GM08714 (cell line): ENCODE data around the gene F10.
A peak's percentile ranks its signal among the peaks of the same experiment; 100 is the strongest.

Experiments used
- H3K4me3 ChIP-seq: fragments of 200-500 bp; sonication (Bioruptor generic); 2 replicates; pipeline ENCODE4 v1.5.1; 2014; ENCODE audit warnings: mild to moderate bottlenecking, low read length, inconsistent platforms
- ZNF274 ChIP-seq: IDR thresholded peaks from 2 replicates; pipeline ENCODE4 v1.6.1; 2012; ENCODE audit warnings: mild to moderate bottlenecking, low read depth, low read length

Gene F10

DNA sequence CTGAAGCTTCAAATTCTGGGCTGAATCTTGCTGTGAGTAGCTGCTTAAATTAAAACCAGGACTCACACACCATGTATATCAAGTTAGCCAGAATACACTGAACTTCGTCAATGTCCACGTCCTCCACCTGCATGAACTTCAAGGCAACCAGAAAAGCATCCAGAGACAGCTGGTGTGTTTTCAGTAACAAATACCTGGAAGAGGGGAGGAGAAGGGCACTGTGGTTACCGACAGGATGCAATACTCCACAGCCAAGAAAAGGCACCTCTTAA is 56.2 kb downstream of the F10 start:
- TF ChIP-seq ZNF274, result no peak
- H3K4me3 ChIP-seq, result no peak overlapping the region

DNA sequence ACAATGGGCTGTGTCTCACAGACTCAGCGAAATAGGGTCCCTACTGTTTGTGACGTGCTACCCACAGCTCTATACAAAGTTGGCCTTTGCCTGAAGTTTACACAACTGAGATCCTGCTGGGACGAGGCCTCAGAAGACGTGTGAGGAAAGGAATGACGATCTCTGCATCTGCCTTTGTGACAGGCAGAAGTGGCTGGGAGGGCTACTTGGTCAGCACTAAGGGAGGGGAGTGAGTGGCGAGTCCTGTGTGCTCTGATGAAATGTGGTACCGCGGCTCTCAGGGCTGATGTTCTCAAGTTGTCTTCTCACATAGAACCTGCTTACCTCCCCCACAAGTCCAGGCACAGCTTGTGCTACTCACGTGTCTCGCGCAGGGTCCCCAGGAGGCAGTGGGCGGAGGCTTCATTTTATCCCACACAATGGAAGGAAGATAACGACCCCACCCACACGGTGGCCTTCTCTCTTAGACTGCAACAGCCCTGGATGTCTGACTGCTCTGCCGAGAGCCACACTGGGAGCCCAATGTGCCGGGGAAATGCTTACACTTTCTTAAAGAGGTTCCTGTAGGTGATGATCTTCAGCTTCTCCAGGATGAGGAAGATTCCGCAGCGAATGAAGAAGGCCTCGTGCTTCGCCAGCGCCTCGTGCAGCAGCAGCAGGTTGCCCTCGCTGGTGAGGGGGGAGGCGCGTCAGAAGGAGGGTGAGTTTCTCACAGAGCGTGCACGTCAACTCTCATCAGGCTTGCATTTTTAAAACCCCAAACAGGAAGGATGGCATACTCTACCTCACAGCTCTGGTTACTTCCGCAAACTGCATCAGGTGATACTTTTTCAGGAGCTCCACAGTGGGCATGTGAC is 57.0 kb downstream of the F10 start:
- H3K4me3 ChIP-seq, result no peak overlapping the region
- TF ChIP-seq ZNF274, result no peak

DNA sequence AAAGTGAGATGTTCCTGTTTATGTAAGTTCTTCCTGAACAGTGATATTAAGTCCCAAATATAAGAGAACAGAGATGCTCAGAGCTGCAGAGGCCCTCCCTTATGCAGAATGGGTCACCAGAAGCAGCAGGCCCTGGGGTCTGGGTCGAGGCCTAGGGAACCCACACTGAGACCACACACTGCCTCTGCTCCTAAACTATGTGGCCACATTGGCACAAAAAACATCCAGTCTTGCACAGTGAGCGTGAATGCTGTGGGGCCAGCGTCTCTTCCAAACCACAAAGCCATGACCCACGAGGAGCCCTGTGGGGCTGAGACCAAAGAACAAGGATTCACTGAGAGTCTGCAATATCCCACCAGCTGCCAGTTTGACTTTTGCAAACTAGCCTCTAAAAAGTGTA is 59.4 kb downstream of the F10 start:
- no peak overlapping the region for H3K4me3 ChIP-seq
- TF ChIP-seq ZNF274, result no peak

DNA sequence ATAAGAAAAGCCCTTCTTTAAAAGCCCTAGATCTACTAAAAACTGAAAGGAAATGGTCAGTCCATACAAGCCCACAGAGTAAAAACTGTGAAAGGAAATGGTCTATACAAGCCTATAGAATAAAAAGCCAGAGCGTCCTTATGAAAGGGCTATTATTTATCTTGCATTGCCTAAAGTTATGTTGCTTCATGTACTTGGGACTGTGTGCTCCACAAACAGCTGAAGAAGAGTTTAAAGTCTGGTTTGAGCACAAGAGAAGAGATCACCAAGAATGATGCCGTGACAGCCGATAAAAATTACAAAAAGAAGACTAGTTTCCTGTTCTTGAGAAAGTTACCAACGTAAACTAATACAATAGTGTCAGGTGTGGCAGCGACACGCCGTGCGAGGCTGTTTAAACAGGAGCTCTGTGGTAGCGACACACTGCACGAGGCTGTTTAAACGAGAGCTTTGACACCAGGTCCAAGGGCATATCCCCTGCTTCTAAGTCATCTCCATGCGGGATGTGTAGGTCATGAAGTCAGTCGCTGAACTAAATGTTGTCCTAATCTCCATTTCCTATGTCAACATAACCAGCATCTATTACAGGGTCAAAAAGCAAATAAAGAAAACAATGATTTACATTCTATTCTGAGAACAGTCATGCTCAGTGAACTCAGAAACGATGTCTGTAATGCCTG is 61.0 kb downstream of the F10 start:
- no peak for TF ChIP-seq ZNF274
- H3K4me3 ChIP-seq, result no peak overlapping the region

DNA sequence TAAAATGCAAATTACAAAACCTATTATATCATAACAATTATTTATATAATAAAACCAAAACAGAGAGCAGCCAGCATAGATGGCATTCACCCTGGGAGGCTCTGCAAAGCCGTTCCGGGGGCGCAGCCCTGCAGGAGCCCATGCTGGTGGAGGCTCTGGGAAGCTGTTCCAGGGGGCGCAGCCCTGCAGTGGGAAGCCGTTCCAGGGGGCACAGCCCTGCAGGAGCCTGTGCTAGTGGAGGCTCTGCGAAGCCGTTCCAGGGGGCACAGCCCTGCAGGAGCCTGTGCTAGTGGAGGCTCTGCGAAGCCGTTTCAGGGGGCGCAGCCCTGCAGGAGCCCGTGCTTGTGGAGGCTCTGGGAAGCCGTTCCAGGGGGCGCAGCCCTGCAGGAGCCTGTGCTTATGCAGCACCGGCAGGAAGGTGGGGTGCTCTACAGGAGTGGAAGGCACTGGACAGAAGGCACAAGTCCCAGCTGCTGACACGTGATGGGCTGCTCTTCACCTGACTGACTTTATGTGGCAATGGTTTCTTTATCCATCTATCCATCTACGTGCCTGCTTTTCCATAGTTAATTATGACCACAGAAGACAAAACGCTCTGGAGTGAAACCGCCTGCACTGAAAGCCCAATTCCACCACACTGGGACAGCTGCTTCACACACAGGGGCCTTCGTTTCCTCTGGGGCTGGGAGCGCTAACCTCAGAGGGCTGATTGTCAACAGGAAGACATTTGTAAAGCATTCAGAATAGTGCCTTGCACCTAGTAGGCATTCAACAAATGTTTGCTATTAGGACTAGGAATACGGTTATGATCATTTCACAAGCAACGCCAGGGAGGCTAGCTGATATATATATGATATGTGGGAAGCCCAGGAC is 62.2 kb downstream of the F10 start:
- peak overlapping the region; percentile 46; the same call in 1 of the 2 replicates for H3K4me3 ChIP-seq
- no peak for TF ChIP-seq ZNF274

DNA sequence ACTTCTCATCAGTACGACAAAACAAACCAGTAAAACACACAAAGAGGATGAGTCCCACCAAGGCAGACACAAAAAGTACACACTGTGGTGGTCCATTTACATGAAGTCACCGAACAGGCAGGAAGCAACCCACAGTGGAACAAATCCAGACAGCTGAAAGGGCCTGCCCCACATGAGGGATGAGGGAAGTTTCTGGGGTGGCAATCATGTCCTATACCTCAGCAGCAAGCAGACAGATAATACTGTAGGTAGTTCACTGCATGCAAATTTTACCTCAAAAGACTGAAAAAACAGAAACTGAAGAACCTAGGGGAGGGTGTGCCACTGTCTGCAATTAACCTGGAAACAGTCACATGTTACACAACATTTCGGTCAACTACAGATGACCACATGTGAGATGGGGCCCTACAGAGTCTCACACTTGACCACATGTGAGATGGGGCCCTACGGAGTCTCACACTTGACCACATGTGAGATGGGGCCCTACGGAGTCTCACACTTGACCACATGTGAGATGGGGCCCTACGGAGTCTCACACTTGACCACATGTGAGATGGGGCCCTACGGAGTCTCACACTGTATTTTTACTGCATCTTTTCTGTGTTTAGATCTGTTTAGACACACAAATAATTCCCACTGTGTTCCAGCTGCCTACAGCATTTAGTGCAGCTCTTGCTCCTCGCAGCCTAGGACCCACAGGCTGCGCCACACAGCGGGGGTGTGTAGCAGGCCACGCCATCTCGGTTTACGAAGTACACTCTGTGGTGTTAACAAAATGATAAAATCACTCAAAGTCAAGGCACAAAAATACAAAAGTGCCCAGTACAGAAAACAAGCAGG is 63.7 kb downstream of the F10 start:
- TF ChIP-seq ZNF274, result no peak
- peak overlapping the region; percentile 33; the same call in 1 of the 2 replicates for H3K4me3 ChIP-seq

DNA sequence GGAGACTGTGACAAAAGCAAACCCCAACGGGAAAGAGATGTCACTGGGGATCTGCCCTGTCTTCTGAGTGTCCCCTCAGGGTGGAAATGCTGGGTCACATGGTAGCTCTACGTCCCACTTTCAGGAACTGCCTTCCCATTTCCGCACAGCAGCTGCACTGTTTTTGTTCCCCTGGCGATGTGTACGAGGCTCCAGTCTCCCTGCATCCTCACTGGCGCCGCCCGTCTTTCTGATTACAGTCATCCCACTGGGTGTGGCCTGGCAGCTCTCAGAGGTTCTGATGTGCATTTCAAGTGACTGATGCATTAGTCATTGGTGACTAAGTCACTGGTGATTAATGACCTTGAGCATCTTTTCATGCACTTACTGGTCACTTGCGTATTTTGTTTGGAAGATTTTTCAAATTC is 64.7 kb downstream of the F10 start:
- no peak overlapping the region for H3K4me3 ChIP-seq
- TF ChIP-seq ZNF274, result no peak

DNA sequence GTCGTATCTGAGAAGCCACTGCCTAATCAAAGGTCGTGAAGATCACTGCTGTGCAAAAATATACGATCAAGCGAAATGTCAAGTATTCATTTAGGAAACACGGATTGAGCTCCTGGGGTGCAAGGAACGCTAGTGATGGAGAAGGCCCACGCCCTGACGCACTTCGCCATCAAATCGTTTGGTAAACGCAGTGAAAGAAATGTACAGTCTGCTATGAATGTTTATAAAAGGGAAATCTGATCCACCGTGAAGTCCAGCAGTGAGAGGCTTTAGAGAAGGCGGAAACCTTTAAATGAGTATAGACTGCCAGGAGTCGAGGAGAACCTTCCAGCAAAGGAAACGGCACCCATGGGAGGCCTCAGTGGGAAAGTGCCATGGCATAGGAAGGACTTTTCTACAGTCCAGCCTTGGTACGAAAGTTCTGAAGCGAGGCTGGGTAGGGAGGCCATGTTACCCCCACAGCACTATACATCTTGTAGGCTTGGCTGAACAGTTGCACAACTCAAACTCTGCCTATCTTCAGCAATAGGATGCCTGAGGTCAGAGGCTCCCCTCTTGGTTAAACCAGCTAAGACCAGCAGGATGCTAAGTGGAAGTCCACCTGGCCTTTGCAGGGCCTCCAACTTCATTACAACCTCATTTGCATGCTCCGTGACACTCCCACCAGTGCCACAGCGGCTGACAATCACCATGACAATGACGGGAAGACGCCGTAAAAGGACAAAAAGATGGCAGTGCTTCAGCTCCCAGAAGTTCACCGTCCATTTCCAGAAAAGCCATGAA is 65.5 kb downstream of the F10 start:
- H3K4me3 ChIP-seq, result no peak overlapping the region
- no peak for TF ChIP-seq ZNF274

DNA sequence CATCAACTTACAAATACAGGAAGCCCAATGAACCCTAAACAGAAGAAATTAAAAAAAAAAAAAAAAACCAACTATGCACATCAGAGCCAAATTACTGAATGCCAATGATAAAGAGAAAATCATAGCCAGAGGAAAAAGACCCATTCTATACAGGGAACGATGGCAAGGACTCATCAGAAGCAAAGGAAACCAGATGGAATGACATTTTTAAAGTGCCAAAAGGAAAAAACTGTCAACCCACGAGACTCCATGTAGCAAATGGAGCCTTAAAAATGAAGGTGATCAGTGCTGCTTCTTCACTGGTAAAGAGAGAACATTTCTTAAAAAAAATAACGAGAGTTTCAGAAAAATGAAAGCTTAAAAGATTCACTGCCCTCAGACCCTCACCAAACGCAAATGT is 67.6 kb downstream of the F10 start:
- no peak for TF ChIP-seq ZNF274
- H3K4me3 ChIP-seq, result no peak overlapping the region

DNA sequence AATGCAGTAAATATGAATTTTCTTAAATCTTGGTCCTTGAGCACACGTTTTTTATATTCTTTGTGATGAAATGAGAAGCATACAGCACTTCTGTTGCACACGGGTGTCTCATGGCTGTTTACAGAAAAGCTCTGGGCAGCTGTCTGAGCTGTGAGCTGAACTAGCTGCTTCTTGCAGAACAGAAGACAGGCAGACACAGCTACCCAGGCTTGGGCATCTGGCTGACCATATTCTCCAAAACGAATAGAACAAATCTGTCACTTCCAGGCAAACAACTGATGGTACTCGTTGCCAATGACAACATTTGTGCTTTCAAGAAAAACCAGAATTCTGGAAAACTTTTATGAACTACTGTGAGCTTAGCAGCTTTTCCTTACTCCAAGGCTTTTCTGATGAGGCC is 69.7 kb downstream of the F10 start:
- no peak overlapping the region for H3K4me3 ChIP-seq
- no peak for TF ChIP-seq ZNF274

DNA sequence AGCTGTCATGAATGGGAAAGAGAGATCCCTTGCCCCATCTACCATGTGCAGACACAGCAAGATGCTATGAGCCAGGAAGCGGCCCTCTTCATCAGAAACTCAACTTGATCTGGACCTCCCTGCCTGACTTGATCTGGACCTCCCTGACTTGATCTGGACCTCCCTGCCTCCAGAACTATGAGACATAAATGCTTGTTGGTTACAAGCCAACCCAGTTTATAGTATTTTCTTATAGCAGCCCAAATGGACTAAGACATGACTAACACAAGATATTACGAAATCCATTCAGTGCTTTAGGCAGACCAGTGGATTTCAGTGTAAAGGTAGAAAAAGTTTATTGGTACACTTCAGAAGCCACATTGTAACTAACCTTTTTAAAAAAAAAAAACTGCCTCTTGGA is 70.3 kb downstream of the F10 start:
- TF ChIP-seq ZNF274, result no peak
- H3K4me3 ChIP-seq, result no peak overlapping the region

DNA sequence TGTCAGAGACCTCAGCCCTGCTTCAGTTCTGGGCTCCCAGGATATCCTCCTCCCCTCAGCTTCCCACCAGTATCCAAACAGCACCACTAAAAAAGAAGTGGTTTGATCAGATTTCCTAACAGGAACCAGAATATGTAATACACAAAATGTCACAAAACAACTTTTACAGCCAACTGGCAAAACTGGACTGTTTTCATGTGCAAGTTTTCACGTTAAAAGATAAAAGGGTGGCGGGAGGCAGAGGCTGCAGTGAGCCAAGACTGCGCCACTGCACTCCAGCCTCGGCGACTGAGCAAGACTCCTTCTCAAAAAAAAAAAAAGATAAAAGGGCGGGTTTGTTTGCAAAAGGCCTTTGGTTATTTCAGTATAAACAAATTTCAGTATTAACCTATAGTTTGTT is 72.8 kb downstream of the F10 start:
- H3K4me3 ChIP-seq, result no peak overlapping the region
- no peak for TF ChIP-seq ZNF274
